NCI-H524 (cell line): ENCODE data around the gene HNRNPA1.
A peak's percentile ranks its signal among the peaks of the same experiment; 100 is the strongest.
"Not testable (repeated sequence)": the region's sequence is repeated elsewhere in the genome, so short reads cannot be mapped to it uniquely, and the experiment has no call there.

Experiments used
- DNase-seq, 2 experiments: peaks; one replicate each; lab custom pipeline; 2025; lab: John Stamatoyannopoulos, UW

Gene HNRNPA1

GRCh38 chr12:54280468-54281260 is at the start of gene HNRNPA1:
Gene HNRNPA1 (plus strand): TSS chr12:54280726. CDS start chr12:54280808, 82 bp downstream.
- peak; percentile 97 to 99 for DNase-seq

DNA sequence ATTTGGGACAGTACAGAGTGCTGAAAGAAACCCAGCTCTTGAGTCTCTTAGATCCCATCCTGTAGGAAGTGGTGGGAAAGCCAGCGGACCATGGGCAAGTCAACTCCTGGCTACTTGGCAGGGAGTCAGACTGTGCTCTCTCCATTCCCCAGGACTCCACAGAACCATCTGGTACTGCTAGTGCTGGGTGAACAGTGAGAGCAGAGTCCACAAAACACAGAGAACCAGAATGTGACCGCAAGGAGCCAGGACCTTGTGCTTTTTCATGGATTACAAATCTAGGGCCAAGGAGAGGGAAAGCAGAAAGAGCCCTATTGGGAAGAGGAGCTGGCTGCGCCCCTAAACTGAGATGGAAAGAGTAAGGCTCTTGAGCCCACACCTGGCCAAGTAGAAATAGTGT is 49.3 kb upstream of the HNRNPA1 start:
- not testable (repeated sequence) for DNase-seq

DNA sequence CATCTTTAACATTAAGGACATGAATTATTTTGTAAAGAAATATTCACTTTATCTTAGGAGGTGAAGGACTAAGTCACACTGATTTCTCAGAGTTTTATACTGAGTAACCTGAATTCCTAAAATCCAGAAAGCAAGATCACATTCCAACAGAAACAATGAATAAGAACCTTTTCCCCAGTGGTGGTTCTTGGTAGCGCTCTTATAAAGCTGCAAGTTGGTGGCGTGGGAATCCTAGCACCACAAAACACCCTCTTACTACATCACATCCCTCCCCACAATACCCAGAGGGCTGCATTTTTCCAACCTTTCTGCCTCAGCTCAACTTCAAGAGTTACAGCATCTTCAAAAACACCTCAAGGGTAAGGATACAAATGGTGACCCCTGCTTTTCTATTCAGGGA is 47.7 kb upstream of the HNRNPA1 start:
- DNase-seq, result no peak

DNA sequence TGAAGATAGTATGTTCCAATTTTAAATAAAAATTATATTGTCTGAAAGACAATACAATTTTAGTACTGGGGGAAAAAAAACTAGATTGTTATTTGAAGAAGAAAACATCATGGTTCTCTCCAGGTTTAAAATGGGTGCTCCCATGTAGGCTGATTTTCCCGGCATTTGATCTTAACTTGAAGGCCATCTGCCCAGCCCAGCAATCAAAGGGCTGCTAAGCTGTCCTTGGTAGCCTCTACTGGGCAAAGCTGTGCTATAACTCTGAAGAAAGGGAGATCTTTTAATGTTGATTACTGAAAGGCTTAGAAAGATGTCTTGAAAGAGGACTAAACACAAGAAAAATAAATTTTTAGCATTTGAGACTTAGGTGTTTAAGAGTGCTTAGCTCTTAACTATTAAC is 42.0 kb upstream of the HNRNPA1 start:
- DNase-seq, result peak in 1 of 2 experiments; percentile 17

DNA sequence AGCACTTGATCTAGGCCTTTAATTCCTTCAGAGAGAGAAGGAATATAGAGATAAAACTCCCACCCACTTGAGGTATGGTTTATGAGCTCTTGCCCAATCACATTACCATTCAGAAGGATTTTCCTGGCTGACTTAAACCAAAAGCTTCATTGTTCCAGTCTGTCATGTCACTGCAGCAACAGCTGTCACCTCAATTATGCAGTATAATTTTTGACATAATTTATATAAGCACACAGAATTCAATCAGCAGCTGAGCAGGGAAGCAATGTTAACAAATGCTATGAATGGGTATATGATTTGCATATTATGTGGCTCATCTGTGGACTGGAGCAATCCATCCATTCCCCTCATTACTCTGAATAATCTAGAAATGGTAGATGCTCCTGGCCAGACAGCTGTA is 40.9 kb upstream of the HNRNPA1 start:
- DNase-seq, result peak; percentile 91 to 96

- no peak for DNase-seq
Measured at GRCh38 chr12:54240129-54240528, 40.4 kb upstream of the HNRNPA1 start.

- no peak for DNase-seq
Measured at GRCh38 chr12:54240971-54241588, 39.4 kb upstream of the HNRNPA1 start.

DNA sequence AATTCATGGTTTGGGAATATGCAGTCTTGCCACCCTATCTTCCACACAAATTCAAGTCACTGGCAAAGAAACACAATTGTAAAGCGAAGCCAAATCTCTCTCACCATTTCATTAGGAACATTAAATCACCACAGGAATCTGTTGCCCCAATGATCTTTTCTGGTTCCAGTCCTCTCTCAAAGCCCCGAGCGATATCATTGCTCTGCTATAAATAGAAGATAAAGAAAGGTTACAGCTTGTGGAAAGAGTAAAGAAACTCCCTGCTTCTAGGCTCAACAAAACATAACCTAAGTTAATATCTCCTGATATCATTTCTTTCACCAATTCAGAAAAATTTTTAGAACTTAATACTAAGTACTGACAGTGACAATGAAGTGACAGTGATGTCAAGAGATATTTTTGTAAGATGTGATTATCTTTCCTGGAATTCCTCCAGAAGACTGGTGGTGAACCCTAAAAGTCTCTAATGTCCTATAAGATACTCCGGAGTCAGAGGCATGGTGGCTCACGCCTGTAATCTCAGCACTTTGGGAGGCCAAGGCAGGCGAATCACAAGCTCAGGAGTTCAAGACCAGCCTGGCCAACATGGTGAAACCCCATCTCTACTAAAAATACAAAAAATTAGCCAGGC is 34.4 kb upstream of the HNRNPA1 start:
- no peak for DNase-seq

- no peak for DNase-seq
Measured at GRCh38 chr12:54249489-54249888, 31.0 kb upstream of the HNRNPA1 start.

DNA sequence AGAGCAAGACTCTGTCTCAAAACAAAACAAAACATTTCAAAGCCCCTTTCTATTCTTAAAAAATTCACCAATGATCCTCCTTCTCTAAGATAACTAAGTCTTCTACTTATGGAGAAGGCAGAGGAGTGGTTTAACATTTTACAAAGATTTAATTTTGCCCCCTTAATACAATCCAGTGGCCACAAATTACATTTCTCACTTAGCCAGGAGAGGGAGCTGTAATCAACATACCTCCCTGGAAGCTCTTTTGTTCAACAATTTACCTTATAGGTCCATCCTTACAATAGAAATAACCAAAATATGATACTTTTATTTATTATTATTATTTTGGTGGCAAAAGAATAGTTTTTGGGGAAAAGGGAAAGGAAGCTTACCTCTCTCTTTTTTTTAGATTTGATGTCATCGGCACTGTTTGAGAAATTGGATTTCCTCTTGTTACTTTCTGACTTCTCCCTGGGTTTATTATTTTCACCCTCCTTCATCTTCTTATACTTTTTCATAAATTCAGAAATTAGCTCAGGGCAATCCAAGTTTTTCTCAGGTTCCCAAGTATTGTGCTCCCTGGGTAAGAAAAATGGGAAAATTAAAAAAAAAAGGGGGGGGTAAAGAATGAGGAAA is 28.8 kb upstream of the HNRNPA1 start:
- DNase-seq, result peak; percentile 23 to 30

- DNase-seq, result no peak
Measured at GRCh38 chr12:54253240-54253639, 27.3 kb upstream of the HNRNPA1 start.

DNA sequence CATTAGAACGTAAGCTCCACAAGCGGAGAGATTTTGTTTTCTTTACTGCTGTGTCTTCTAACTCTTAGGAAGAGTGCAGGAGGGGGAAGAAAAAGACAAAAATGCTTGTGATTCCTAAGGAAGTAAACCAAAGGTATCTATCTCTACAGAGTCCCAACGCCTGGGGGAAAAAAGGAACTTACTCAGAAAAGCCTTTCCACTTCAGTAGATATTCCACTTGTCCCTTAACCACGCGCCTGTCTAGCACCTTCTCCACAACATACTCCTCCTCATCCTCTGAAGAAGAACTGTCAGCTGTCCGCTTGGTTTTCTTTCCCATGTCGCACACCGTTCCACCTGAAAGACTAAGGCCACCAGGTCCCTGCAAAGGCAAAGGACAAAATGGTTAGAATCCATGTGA is 23.2 kb upstream of the HNRNPA1 start:
- no peak for DNase-seq

DNA sequence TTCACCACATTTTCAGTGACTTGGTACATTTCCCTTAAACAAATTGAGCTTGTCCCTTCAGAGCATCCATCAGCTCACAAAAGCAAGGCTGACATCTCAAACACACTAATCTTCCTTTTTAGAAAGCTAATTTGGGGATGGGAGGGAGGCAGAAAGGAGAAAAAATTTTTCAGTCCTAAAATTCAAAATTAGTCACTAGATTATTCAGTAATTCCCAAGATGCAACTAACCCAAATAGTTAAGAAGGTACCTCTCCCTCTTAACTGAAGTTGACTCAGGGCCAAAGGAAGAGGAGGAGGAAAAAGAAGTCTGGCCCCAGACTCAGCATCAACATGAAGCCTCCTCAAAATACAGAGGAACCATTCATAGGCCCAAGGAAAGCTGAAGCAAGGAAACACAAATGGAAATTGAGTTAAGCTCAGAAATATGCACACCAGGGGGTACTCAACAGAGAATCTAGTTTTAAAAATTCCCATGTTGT is 22.3 kb upstream of the HNRNPA1 start:
- DNase-seq, result no peak

GRCh38 chr12:54259194-54260011 is 21.1 kb upstream of the HNRNPA1 start:
- DNase-seq, result peak; percentile 90 to 96

DNA sequence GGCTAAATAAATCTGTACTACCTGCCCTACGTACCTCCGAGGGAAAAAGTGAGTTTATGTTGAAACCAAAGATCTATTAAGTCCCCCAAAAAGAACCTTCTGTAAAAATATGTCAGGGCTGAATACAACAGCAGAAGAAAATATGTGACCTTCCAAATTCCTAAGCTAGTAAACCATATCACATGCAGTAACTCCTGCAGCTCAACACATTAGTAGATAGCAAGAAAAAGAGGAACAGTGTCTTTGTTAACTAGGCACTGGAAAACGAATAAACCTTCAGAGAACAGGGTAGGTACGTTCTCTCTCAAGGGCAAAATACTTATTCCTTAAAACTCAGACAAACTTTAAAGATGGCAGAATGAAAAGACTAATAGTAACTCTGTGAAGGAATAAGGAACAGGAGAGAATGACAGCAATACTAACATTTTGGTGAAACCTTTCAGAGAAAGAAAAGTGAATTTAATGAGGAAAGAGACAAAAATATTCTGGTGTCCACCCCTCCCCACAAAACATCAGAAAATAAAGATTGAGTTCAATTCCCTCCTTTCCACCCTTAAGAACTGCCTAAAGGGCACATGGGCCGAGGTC is 18.6 kb upstream of the HNRNPA1 start:
- DNase-seq, result no peak

DNA sequence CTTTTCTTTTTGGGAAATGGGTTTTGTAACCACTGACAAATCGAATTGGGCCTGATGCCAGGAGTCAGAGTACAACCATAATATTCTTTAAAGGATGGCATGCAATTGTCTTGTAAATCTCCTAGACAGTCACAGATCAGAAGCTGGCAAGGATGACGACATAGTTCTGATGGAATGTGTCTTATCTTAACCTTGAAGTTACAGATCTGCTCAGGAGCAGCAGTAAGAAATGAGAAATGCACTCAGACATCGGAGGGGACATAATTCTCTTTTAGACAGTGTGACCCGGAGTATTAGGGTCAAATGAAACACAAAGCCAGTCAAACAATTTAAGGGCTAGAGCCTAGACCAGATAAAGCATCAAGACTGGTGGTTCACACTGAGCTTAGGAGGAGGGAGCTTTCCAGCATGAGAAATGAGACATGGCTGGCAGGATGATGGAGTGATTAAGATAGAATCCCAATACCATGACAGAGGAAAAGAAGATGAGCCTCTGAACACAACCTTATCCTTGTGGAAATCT is 18.1 kb upstream of the HNRNPA1 start:
- DNase-seq, result no peak

DNA sequence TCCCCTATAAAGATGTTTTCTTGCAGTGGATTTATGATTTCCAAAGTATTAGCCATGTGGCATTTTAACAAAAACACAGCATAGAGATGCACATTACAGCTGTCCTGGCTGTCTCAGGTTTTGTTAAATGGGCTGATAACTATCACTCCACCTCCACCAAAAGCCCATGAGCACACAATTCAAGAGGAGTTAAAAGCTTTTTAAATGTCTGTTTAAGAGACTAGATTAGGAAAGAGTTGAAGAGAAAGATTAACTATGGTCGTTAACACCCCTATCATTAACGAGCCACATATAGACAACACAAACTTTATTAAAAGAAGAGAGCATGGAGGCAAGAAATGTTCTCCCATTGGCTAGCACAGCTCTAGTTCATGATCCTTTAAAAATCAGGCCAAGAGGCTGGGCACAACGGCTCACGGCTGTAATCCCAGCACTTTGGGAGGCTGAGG is 15.1 kb upstream of the HNRNPA1 start:
- peak; percentile 75 to 77 for DNase-seq

- DNase-seq, result peak; percentile 20 to 59
Measured at GRCh38 chr12:54266852-54267251, 13.7 kb upstream of the HNRNPA1 start.

- no peak for DNase-seq
Measured at GRCh38 chr12:54270345-54270744, 10.2 kb upstream of the HNRNPA1 start.

- no peak for DNase-seq
Measured at GRCh38 chr12:54272214-54272613, 8.3 kb upstream of the HNRNPA1 start.

GRCh38 chr12:54273981-54274380 is 6.5 kb upstream of the HNRNPA1 start:
- no peak for DNase-seq
